RWPE1 (cell line): ENCODE data around the gene TRIP13.

Source experiments
- CTCF ChIA-PET: fragments of 350-600 bp; sonication (Branson Sonifier 250); formaldehyde crosslinking; extraction: SDS; loops from one replicate; lab custom pipeline; 2021; lab: Yijun Ruan, JAX
- POLR2A ChIA-PET: fragments of 400-600 bp; formaldehyde crosslinking; extraction: SDS; loops from one replicate; lab custom pipeline; 2020; ENCODE audit warnings: antibody characterized with exemption; ENCODE audit not compliant: low non-redundant PET; lab: Yijun Ruan, JAX
- DNase-seq: peaks from one replicate; pipeline ENCODE4 v3.0.0; 2012; ENCODE audit warnings: low spot score
- H3K27ac ChIP-seq: fragments of 450-650 bp; 2 replicates; pipeline ENCODE4 v1.5.1; 2017
- CTCF ChIP-seq: fragments of 450-650 bp; conservative IDR thresholded peaks from 2 replicates; pipeline ENCODE4 v1.5.1; 2017; ENCODE audit warnings: low read depth, mild to moderate bottlenecking

TRIP13 gene

GRCh38 chr5:957748-958485 is 65.2 kb downstream of the TRIP13 start:
- H3K27ac ChIP-seq: peak overlapping the region; percentile 96
- TF ChIP-seq CTCF: no peak
- ChIA-PET CTCF (interaction anchor here (0.7 to 0.8 kb wide), 2 partner anchors 34 to 40 kb away, joined by 3 read pairs; no protein-coding TSS in a partner anchor), POLR2A (no interaction called here)
- DNase-seq: no peak

DNA sequence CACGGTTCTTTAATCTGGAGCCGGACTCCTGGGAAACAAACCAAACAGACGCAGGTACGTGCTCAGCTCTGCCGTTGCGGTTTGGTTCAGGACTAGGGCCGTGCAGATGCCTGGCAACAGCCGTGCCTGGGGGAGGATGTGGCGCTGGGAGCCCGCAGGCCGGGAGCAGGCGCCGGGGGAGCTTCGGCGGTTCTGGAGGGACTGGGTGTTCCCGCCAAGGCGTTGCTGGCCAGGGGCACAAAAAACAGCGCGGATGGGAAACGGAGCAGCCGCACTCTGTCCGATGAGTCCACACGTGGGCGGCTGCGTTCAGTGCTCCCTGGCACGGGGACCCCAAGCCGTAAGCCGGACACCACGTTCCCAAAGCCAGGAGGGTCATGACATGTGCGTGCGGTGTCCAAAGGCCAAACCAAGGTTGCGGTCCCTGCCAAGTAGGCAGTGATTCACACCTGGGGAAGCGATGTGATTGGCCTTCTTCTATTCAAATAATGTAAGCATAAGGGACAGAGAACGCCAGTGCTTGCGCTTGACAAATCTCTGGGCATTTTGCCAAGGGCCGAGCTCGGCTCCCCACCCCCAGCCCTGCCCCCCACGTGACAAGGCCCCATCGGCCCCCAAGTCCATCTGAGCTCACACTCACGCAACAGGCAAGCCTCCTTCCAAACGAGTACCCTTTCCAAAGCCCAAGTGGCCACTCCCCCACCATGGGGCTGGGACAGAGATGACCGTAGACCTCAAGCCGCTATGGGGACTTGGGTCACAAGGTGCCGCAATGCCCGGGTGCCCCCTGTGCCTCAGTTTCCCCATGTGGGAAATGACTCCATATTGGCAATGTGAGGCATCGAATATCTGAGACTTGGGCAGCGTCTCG is 66.3 kb downstream of the TRIP13 start:
- CTCF ChIA-PET: interaction anchor here (0.6 to 1.1 kb wide), 4 partner anchors 32 to 197 kb away, joined by 3 to 7 read pairs (median 4); no protein-coding TSS in a partner anchor
- TF ChIP-seq CTCF: no peak
- peak; percentile 67 for DNase-seq
- H3K27ac ChIP-seq: peak overlapping the region; percentile 96
- POLR2A ChIA-PET: interaction anchor here (0.6 kb wide), 1 partner anchor 25 kb away, joined by 3 read pairs; no protein-coding TSS in a partner anchor

DNA sequence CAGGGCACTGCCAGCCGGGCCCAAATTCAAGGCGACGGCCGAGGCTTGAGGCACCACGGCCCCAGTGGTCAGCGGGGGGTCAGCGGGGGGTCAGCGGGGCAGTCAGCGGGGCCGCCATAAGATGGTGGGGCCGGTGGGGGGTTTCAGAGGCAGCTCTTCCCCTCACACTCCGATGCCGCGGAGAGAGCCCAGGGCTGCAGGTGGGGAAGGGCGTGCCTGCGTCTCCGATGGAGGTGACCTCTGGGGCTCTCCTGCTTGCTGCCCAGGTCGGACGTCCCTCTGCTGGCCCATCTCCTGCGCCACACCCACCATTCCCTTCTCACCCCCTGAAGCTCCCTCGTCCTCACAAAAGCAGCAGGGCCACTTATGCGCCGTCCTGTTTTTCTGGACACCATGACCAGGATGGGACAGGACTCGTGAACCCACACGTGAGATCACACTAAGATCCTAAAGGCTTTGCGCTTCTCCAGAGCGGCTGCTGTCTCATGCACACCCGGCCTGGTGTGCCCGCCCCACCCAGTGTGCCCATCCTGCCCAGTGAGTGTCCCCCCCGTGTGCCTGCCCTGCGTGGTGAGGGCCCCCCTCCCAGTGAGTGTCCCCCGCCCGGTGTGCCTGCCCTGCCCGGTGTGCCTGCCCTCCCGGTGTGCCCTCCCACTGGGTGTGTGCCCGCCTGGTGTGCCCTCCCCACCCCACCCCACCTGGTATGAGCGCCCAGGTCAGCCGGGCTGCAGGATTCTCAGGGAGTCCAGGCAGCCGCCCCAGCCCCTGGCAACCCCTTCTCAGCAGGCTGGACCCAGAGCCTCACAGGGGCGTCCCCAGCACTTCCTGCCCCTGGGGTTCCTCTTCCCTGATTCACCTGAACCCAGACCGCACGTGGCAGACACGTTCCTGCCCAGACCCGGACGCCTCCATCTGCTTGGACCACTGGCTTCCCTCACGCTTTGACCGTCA is 67.2 kb downstream of the TRIP13 start:
- POLR2A ChIA-PET: no interaction called here
- TF ChIP-seq CTCF: no peak
- DNase-seq: no peak
- CTCF ChIA-PET: interaction anchor here (0.6 to 1.1 kb wide), 2 partner anchors 33 to 48 kb away, joined by 5 to 7 read pairs; no protein-coding TSS in a partner anchor
- peak overlapping the region; percentile 96 for H3K27ac ChIP-seq

DNA sequence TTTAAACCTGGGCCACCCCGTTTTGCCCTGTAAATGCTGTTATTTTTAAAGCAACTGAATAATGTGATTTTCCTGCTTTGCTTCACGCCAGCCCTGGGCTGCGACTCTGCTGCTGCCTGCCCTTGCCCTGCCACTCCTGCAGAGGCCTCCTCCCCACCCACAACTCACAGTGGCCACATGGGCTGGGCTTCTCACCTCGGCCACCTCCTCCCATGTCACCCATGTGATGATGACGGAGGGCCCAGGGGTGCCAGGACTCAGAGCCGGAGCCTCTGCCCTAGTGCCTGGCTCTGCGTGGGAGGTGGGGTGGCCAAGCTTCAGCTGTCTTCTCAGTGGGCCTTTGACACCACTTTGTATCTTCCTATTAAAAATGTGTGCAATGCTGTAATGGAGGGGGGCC is 67.9 kb downstream of the TRIP13 start:
- H3K27ac ChIP-seq: peak overlapping the region; percentile 96
- no peak for TF ChIP-seq CTCF
- DNase-seq: no peak
- ChIA-PET POLR2A (no interaction called here), CTCF (no interaction called here)

- ChIA-PET CTCF (interaction anchor here (0.7 kb wide), 1 partner anchor 182 kb away, joined by 3 read pairs; no protein-coding TSS in a partner anchor), POLR2A (no interaction called here)
- no peak for TF ChIP-seq CTCF
- no peak for DNase-seq
- peak overlapping the region; percentile 96 for H3K27ac ChIP-seq
Observed at GRCh38 chr5:961002-961710, 68.5 kb downstream of the TRIP13 start.
